Measurements from ENCODE around the gene NPAS2.

Gene NPAS2

GRCh38 chr2:100993294-100993693 is 173.4 kb downstream of the NPAS2 start:
- Histone ChIP-seq H3K9me3 (ENCODE audit: control insufficient read depth, insufficient read depth, low read length) (no peaks in the 10 kb centered on the region), H3K4me1 (ENCODE audit: insufficient read depth, low read length) (no peaks in the 10 kb centered on the region), H3K36me3 (ENCODE audit: insufficient read depth, low read length) (no peaks in the 10 kb centered on the region), H3K9ac (ENCODE audit: low read depth, low read length) (no peak overlapping the region)

- H3K4me1 ChIP-seq (ENCODE audit: insufficient read depth, low read length): no peaks in the 10 kb centered on the region
- H3K9me3 ChIP-seq (ENCODE audit: control insufficient read depth, insufficient read depth, low read length): no peaks in the 10 kb centered on the region
- H3K36me3 ChIP-seq (ENCODE audit: insufficient read depth, low read length): no peaks in the 10 kb centered on the region
- H3K9ac ChIP-seq (ENCODE audit: low read depth, low read length): no peak overlapping the region
Measured at GRCh38 chr2:100995309-100996075, 175.6 kb downstream of the NPAS2 start.

- H3K9ac ChIP-seq (ENCODE audit: low read depth, low read length): no peak overlapping the region
- no peaks in the 10 kb centered on the region for H3K4me1 ChIP-seq (ENCODE audit: insufficient read depth, low read length)
- peaks cover under 1% of the 10 kb centered on the region; the same call in 1 of the 2 replicates for H3K36me3 ChIP-seq (ENCODE audit: insufficient read depth, low read length)
- H3K9me3 ChIP-seq (ENCODE audit: control insufficient read depth, insufficient read depth, low read length): no peaks in the 10 kb centered on the region
Measured at GRCh38 chr2:100997509-100998234, 177.7 kb downstream of the NPAS2 start.

- peaks cover 5% of the 10 kb centered on the region for H3K36me3 ChIP-seq (ENCODE audit: insufficient read depth, low read length)
- H3K9me3 ChIP-seq (ENCODE audit: control insufficient read depth, insufficient read depth, low read length): no peaks in the 10 kb centered on the region
- H3K4me1 ChIP-seq (ENCODE audit: insufficient read depth, low read length): no peaks in the 10 kb centered on the region; the same call in 1 of the 2 replicates
- no peak overlapping the region for H3K9ac ChIP-seq (ENCODE audit: low read depth, low read length)
Measured at GRCh38 chr2:100998235-100998573, 178.3 kb downstream of the NPAS2 start.

GRCh38 chr2:100999995-101000394 is 180.1 kb downstream of the NPAS2 start:
- Histone ChIP-seq H3K36me3 (ENCODE audit: insufficient read depth, low read length) (peaks cover 23% of the 10 kb centered on the region), H3K9me3 (ENCODE audit: control insufficient read depth, insufficient read depth, low read length) (no peaks in the 10 kb centered on the region), H3K4me1 (ENCODE audit: insufficient read depth, low read length) (peaks cover 10% of the 10 kb centered on the region), H3K9ac (ENCODE audit: low read depth, low read length) (no peak overlapping the region)

GRCh38 chr2:101001691-101002561 is 182.0 kb downstream of the NPAS2 start, which contains the start of gene RPL31:
Gene RPL31, plus strand, starts transcription at chr2:101002289. Its CDS starts 413 bp downstream, at chr2:101002702.
- peak within 1 kb of the TSS; percentile 91 for H3K9ac ChIP-seq (ENCODE audit: low read depth, low read length)
- H3K36me3 ChIP-seq (ENCODE audit: insufficient read depth, low read length): peaks cover 38% of the 10 kb centered on the region
- no peaks in the 10 kb centered on the region for H3K9me3 ChIP-seq (ENCODE audit: control insufficient read depth, insufficient read depth, low read length)
- peaks cover 10% of the 10 kb centered on the region for H3K4me1 ChIP-seq (ENCODE audit: insufficient read depth, low read length)

- H3K36me3 ChIP-seq (ENCODE audit: insufficient read depth, low read length): peaks cover 44% of the 10 kb centered on the region
- peak overlapping the region; percentile 91 for H3K9ac ChIP-seq (ENCODE audit: low read depth, low read length)
- H3K4me1 ChIP-seq (ENCODE audit: insufficient read depth, low read length): peaks cover 10% of the 10 kb centered on the region
- H3K9me3 ChIP-seq (ENCODE audit: control insufficient read depth, insufficient read depth, low read length): no peaks in the 10 kb centered on the region
Measured at GRCh38 chr2:101002562-101003277, 182.8 kb downstream of the NPAS2 start.

- peak overlapping the region; percentile 91 for H3K9ac ChIP-seq (ENCODE audit: low read depth, low read length)
- H3K9me3 ChIP-seq (ENCODE audit: control insufficient read depth, insufficient read depth, low read length): no peaks in the 10 kb centered on the region
- peaks cover 10% of the 10 kb centered on the region for H3K4me1 ChIP-seq (ENCODE audit: insufficient read depth, low read length)
- peaks cover 44% of the 10 kb centered on the region for H3K36me3 ChIP-seq (ENCODE audit: insufficient read depth, low read length)
Measured at GRCh38 chr2:101003278-101003775, 183.4 kb downstream of the NPAS2 start.

GRCh38 chr2:101004620-101005325 is 184.8 kb downstream of the NPAS2 start:
- Histone ChIP-seq H3K9me3 (ENCODE audit: control insufficient read depth, insufficient read depth, low read length) (no peaks in the 10 kb centered on the region), H3K4me1 (ENCODE audit: insufficient read depth, low read length) (peaks cover 10% of the 10 kb centered on the region), H3K9ac (ENCODE audit: low read depth, low read length) (no peak overlapping the region), H3K36me3 (ENCODE audit: insufficient read depth, low read length) (peaks cover 44% of the 10 kb centered on the region)

- H3K4me1 ChIP-seq (ENCODE audit: insufficient read depth, low read length): peaks cover 10% of the 10 kb centered on the region
- H3K36me3 ChIP-seq (ENCODE audit: insufficient read depth, low read length): peaks cover 44% of the 10 kb centered on the region
- no peak overlapping the region for H3K9ac ChIP-seq (ENCODE audit: low read depth, low read length)
Measured at GRCh38 chr2:101006065-101006715, 186.3 kb downstream of the NPAS2 start.

GRCh38 chr2:101007415-101008345 is 187.7 kb downstream of the NPAS2 start:
- H3K4me1 ChIP-seq (ENCODE audit: insufficient read depth, low read length): peaks cover 10% of the 10 kb centered on the region
- H3K9ac ChIP-seq (ENCODE audit: low read depth, low read length): no peak overlapping the region
- H3K9me3 ChIP-seq (ENCODE audit: control insufficient read depth, insufficient read depth, low read length): no peaks in the 10 kb centered on the region
- H3K36me3 ChIP-seq (ENCODE audit: insufficient read depth, low read length): peaks cover 43% of the 10 kb centered on the region

More at GRCh38 chr2:101006065-101006715, 186.3 kb downstream of the NPAS2 start:
- H3K9me3 ChIP-seq (ENCODE audit: control insufficient read depth, insufficient read depth, low read length): no peaks in the 10 kb centered on the region

GRCh38 chr2:101011152-101011551 is 191.2 kb downstream of the NPAS2 start:
- Histone ChIP-seq H3K4me1 (ENCODE audit: insufficient read depth, low read length) (no peaks in the 10 kb centered on the region), H3K36me3 (ENCODE audit: insufficient read depth, low read length) (peaks cover 11% of the 10 kb centered on the region), H3K9me3 (ENCODE audit: control insufficient read depth, insufficient read depth, low read length) (peaks cover 2% of the 10 kb centered on the region; the same call in 1 of the 2 replicates), H3K9ac (ENCODE audit: low read depth, low read length) (no peak overlapping the region)
